HG02588 (cell line): ENCODE results near the gene HNRNPUL2.

Experiments used
- ATAC-seq: cut with Tn5 transposase; IDR thresholded peaks from one replicate; pipeline ENCODE4 v1.9.1; 2021; ENCODE audit warnings: mild to moderate bottlenecking, moderate library complexity; ENCODE audit not compliant: unreplicated experiment

Gene HNRNPUL2

GRCh38 chr11:62727872-62728170 lies 564 bp upstream of the HNRNPUL2 start:
- peak; percentile 50 for ATAC-seq

DNA sequence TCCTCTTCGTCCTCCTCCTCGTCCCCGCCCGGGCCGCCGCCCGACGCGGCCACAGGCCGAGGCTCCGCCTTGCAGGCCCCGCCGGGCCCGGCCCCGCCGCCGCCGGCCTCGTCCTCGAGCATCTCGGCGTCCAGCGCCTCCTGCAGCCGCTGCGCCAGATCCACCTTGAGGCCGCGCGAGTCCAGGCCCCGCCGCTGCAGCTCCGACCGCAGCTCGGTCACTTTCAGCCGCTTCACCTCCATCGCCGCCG lies 417 bp downstream of the HNRNPUL2 start:
- no peak for ATAC-seq

DNA sequence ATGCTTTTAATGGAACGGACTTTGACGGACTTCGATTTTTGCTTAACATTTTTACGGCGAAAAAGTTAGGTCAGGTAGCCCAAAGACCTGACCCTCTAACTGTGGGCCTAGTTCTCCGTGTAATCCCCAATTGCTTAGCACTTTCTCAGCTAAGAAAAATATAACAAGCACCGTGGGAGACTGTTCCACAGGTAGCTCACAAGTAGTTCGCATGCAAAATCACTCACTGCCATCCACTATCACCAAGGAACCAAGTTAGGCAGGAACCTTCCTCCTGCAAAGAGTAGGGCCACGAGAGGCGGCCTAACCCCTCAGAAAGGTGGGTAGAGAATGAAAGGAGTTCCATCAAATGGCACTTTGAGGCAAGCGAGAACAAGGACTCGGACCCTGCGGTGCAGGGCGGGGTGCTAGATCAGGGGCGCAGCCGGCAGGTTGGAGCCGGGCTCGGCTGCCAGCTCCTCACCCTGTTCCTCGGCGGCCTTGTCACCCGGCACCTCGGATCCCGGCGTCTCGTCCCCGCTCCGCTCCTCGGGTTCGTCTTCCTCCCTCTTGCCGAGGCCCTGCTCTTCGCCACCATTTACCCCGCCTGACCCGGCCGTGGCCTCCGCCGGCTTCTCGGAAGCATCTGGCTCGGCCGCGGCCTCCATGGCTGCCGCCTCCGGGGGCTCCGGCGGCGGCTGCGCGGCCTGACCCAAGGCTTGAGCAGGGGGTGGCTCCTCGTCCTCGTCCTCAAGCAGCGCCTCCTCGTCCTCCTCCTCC lies 922 bp downstream of the HNRNPUL2 start:
- ATAC-seq: peak; percentile 5

DNA sequence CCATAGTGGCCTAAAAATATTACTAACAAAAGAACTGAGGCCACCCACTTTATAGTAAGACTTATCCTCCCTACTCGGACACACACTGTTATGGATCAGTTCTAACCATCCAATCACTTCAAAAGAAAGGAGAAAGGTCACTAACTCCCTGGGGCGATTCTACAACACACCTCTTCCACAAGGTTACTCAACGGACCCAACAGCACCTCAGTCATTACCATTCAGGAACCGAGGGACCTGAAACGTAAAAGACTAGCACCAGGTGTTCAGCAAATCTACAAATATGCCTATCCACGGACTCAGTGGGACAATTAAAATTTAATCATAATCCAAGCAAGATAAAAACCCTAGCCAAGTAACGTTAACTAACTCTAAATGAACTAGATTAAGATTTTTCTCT lies 1.6 kb downstream of the HNRNPUL2 start:
- no peak for ATAC-seq

- ATAC-seq: no peak
Observed at GRCh38 chr11:62724171-62724570, 3.1 kb downstream of the HNRNPUL2 start.

DNA sequence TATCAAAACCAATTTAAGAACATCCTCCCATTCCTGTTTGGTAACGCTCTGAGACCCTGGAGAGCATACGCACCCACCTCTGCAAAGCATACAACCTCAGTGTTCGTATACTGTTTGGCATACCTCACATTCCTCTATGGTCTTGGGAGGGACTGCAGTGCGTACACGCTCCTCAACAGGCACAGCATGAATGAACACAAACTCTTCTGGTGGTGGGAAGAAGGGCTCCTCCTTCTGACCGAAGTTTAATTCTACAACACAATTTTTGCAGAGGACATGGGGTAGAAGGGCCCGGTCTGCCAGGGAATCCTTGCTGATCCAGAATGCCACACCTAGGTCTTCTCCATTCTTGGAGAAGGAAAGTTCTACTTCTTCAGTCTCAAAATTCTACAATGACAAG lies 5.3 kb downstream of the HNRNPUL2 start:
- ATAC-seq: no peak

DNA sequence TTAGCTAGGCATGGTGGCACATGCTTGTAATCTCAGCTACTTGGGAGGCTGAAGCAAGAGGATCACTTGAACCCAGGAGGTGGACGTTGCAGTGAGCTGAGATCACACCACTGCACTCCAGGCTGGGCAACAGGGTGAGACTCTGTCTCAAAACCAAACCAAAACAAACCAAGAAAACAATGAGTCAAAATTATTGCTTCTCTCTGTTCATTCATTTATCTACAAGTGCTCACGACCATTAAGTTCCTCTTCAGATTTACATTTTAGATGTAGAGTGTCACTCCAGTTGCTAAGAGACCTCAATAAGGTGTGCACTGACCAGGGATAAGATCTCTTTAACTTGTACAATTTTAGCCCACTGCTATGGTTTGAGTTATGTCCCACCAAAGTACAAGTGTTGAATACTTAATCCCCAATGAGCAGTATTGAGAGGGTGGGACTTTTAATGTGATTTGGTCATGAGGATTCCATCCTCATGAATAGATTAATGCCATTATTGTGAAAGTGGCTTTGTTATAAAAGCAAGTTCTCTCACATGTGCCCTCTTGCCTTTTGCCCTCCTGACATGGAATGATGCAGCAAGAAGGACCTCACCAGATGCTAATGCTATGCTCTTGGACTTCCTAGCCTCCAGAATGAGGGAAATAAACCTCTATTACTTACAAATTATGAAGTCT lies 7.8 kb downstream of the HNRNPUL2 start:
- no peak for ATAC-seq

DNA sequence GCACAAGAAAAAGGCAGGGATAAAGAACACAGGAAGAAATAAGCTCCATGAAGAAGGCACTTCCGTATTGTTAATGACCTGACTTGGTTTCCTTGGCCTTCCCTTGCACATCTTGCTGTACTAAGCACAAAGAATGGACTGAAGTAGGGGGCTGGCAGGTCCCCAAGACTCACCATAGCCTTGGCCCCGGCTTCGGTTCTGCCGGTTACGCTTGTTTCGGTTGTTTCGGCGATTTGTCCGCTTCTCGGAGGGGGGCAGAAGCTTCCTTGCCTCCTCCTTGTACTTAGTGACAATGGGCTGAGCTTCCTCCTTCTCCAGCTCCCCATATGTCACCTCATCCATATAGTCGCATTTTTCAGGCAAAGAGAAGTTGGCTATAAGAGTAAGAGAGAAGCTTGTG lies 10.4 kb downstream of the HNRNPUL2 start:
- no peak for ATAC-seq

DNA sequence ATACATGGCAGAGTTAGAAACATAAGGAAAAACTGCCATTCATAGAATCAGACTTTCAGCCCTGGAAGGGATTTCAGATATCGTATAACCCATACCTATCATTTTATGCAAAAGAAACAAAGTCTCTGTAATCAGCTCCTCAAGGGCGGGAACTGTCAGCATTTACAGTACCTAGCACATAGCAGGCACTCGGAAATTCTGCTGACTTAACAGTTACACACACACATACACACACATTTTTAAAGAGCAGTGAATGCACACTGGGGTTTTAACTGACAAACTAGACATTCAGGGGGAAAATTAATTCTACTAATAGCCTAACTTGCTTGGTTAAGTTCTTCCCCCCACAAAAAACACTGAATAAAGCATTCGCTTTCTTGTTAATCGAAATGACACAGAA lies 11.1 kb downstream of the HNRNPUL2 start:
- no peak for ATAC-seq

DNA sequence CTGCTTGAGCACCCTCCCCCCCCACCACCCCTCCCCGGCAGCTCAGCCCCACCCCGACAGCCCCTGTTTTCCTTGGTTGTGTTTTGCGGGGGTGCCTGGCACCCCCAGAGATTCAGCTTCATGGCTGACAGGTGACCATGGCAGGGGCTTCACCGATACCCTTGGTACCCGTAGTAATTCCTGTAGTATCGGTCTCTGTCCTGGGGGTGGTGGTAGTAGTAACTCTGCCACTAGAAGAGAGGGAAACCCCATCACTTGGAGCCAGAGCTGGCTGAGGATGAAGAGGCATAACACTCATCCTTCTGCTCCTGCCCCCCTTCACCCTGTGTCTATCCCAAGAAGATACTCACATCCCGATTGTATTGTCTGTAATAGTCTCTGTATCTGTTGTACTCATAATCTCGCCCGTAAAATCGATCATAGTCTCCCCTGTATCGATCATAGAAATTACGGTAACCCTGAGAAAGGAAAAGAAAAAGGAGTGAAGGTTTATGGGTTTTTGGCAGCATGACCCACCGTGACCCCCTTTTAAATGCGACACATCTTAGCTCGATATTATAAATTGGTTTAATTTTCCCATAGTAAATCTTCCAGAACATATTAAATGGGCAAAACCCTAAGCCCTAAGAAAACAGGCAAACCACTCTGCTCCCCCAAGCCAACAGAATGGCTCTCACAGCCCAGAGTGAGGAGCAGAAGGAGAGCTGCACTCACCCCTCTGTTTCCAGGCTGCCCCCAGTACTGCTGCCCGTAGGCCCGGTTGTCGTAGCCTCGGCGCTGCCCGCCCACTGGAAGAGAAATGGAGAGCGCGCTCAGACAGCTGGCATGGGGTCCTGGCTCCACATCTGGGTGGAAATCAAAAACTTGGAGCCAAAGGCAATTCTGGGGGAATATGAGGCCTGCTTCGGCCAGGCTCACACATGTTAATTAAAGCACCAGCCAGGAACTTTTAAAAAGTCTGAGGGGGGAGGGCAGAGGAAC lies 11.8 kb downstream of the HNRNPUL2 start:
- no peak for ATAC-seq

DNA sequence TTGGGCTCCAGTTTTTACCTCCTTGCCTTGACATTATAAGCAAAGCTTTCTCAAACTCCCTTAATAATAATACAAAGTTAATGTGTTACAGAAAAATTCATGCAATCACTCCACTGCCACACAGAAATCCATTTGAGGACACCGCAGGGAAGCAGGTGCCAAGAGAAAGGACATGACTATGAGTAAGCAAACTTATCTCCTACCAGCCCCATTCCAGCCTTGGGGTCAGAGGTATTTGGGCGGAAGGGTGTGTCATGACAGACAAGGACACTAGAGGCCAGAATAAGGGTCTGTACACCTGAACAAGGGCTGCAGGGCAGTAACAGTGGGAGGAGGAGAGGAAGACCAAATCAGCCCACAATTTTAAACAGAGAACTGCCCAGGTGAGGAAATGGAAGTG lies 13.9 kb downstream of the HNRNPUL2 start:
- no peak for ATAC-seq

GRCh38 chr11:62712861-62713260 lies 14.4 kb downstream of the HNRNPUL2 start:
- no peak for ATAC-seq

GRCh38 chr11:62712276-62712812 lies 14.9 kb downstream of the HNRNPUL2 start:
- ATAC-seq: no peak

- ATAC-seq: no peak
Observed at GRCh38 chr11:62710001-62710345, 17.3 kb downstream of the HNRNPUL2 start.

DNA sequence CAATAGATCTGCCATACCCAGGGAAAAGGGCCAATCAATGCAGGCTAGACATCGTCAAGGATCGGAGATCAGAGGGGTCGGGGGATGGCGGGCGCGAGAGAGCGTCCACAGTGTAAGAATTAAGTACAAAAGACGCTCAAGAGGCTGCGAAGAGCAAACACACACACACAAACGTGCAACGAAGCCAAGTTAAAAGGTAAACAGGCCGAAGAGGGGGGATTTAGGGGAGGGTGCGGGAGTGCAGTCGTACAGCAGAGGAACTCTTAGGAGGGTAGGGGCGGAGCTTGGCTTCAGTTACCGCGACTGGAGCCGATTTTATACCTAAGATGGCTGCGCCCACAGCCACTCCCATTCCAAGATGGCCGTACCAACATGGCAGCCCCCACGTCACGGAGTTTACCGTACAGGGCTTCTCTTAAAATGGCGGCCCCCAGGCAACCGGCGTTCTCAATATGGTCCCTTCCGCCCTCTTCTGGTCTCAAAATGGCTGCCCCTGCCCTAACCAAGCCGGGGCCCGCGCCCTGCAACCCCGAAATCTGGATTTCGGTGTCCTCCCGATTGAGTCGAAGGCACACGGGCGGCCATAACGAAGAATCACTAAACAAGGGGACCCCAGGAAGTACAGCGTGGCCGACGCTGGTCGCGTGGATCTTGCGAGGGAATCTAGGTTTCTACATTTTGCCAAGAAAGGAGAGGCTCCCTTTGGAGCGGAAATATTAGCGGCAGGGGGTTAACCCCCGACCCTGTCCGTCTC lies 17.8 kb downstream of the HNRNPUL2 start:
- ATAC-seq: peak; percentile 64

GRCh38 chr11:62708793-62709192 lies 18.5 kb downstream of the HNRNPUL2 start:
- ATAC-seq: no peak

GRCh38 chr11:62708392-62708791 lies 18.9 kb downstream of the HNRNPUL2 start:
- ATAC-seq: no peak

GRCh38 chr11:62707277-62707861 lies 19.9 kb downstream of the HNRNPUL2 start, which contains the start of the genes BSCL2 and GNG3:
Gene BSCL2, minus strand, starts transcription at chr11:62707424. Its CDS starts 229 bp downstream, at chr11:62707195.
Gene GNG3, plus strand, starts transcription at chr11:62707676. Its CDS starts 620 bp downstream, at chr11:62708296.
- ATAC-seq: no peak

- no peak for ATAC-seq
Observed at GRCh38 chr11:62706850-62707247, 20.4 kb downstream of the HNRNPUL2 start.
